ENCODE data around the gene FOXS1.
"Not testable (repeated sequence)": the region's sequence is repeated elsewhere in the genome, so short reads cannot be mapped to it uniquely, and the experiment has no call there.

The FOXS1 gene

DNA sequence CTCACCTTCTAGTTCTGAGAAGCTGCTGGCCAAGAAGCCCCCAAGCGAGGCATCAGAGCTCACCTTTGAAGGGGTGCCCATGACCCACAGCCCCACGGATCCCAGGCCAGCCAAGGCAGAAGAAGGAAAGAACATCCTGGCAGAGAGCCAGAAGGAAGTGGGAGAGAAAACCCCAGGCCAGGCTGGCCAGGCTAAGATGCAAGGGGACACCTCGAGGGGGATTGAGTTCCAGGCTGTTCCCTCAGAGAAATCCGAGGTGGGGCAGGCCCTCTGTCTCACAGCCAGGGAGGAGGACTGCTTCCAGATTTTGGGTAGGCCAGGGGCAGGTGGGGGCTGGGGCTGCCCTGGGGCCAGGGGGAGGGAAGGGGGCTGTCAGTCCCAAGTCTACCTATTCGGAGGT, 24.0 kb downstream of the FOXS1 start:
- DNase-seq: no peak

DNA sequence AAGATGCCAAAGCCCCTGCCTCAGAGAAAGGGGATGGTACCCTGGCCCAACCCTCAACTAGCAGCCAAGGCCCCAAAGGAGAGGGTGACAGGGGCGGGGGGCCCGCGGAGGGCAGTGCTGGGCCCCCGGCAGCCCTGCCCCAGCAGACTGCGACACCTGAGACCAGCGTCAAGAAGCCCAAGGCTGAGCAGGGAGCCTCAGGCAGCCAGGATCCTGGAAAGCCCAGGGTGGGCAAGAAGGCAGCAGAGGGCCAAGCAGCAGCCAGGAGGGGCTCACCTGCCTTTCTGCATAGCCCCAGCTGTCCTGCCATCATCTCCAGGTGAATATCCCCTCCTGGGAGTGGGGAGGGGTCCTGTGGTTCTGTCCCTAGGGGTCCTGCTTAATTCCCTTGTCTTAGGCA, 25.2 kb downstream of the FOXS1 start:
- DNase-seq: no peak

DNA sequence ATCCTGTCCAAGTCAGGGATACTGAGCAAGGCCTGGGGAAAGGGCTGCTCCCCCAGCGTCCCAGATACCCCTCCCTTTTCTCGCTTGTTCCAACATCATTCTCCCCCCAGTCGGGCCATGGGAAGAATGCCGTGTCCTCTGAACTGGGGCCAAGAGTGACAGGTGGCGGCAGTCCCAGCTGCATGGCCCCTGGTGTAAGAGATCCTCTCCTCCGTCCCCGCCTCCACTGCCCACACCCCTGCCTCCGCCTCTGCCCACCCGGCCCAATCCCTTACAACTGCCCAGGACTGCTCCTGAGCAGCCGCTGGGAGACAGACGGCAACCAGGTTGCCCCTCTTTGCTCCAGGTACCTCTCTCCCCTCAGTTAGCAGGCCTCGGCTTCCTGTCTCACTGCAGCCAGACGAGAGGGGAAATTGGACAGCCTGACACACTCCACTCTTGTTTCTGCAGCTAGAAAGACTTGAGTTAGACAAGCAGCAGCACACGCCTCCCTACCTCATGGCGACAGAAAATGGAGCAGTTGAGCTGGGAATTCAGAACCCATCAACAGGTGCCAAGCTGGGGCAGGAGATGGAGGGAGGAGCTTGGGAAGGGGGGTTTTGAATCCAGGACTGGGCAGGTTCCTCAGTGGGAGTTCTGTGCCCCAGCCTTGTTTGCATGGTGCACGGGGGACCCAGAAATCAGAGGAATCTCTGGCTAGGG, 26.2 kb downstream of the FOXS1 start, which contains the start of gene MYLK2:
MYLK2 (plus strand) TSS at position 274 of the 702 bp plus-strand sequence; CDS start at position 499, 225 bp downstream.
- no peak for DNase-seq

DNA sequence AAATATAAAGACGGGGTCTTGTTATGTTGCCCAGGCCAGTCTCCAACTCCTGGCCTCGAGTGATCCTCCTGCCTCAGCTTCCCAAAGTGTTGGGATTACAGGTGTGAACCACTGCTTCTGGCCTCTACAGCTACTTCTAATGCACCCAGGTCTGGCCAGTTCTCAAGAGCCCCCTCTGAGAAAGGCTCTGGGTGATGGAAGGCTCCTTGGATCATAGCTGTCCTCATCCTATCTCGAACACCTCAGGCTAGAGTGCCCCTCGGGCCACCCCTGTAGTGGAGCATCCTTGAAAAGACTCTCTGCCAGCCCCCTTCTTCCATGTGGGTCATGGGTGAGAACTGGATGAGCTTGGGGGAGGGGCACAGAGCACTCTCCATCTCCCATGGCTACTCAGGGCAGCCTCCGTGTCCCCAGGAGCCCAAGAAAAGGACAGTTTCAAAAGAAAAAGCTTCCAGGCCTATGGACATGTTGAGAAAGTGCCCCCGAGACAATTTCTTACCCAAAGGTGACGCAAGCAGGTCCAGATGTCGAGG, 27.0 kb downstream of the FOXS1 start:
- DNase-seq: no peak

DNA sequence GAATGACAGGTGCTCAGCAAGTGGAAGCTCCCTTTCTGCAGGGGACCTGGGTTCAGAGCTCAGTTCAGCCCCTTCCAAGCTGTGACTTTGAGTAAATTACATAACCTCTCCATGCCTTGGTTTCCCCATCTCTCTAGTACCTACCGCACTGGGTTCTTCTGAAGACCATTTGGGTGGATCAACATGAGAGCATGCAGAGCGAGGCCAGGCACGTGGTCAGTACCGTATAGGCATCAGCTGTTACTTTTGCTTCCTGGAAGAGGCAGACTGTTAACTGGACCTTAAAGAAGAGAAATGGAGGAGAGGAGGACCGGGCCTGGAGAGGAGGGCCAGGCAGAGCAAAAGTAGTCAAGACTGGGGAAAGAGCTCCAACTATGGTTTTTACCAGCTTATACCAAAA, 27.9 kb downstream of the FOXS1 start:
- no peak for DNase-seq

DNA sequence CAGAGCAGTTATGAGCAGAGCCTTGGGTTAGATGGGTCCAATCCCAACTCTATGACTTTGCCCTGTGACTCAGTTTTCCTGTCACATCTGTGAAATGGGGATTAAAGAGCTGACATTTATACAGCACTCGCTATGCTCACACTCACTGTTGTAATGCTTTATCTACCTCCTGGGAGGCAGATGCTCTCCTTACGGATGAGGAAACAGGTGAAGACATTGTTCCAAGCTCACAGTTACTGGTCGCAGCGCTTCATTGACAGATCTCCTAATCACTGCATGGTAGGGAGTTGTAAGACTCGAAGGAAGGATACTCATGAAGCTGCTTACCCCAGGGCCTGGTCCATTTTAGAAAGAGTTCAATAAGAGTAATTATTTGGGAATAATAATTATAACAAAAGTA, 29.2 kb downstream of the FOXS1 start:
- DNase-seq: no peak

DNA sequence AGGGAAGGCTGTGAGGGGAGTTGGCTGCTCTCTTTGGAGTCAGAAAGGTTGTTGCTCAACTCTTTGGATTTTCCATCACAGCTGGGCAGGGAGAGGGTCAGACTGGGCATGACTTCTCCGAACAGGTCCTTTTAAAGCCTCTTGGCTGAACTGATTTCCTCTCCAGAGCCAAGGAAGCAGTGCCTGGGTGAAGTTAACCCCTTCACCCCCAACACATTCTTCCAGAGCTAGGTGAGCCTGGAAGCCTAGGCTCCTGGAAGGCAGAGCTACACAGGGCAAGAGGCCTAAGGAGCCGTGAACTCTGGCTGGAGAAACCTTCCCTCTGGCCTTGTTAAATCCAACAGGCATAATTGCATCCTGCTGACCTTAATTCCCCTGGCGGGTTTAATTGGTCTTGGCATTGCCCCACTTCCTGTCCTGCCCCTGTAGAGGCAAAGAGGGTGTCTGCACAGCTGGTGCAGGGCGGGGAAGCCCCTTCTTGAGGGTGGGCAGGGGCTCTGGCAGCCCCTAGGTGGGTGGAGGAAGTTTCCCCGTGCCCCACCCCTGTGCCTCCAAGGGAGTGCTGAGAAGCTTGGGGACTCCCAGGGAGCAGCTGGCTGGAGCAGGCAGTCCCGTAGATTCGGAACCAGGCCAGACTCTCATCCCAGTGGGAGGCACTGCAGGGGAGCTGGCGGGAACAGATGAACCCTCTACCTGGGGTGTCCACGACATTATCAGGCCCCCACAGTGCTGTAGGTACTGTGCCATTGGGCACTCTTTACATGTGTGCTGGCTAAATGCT, 29.8 kb downstream of the FOXS1 start:
- no peak for DNase-seq

DNA sequence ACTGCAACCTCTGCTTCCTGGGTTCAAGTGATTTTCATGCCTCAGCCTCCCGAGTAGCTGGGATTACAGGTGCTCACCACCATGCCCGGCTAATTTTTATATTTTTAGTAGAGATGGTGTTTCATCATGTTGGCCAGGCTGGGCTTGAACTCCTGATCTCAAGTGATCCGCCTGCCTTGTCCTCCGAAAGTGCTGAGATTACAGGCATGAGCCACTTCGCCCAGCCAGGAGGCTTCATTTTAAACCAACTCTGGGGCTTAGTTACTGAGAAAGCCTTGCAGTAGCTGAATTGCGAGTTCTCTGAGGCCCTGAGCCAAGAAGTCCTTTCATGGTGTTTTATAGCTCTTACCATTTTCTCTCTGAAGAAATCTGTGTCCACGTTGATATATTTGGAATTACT, 31.3 kb downstream of the FOXS1 start:
- DNase-seq: not testable (repeated sequence)

DNA sequence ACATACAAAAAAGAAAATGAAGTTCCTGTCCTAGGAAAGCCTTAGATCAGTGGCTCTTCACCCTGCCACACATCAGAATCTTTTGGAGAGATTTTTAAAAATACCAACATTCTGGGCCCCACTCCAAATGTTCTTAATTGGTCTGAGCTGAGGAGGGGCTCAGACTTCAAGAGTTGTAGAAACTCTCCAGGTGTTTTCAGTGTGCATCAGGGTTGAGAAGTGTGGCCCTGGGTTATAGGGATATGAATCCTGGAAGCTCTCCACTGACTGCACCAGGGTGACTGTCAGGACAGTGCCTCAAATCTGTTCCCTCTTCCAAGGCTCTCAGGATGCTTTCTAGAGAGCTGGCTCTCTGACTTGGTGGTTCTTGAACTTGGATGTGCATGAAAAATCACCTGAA, 31.8 kb downstream of the FOXS1 start:
- DNase-seq: no peak

DNA sequence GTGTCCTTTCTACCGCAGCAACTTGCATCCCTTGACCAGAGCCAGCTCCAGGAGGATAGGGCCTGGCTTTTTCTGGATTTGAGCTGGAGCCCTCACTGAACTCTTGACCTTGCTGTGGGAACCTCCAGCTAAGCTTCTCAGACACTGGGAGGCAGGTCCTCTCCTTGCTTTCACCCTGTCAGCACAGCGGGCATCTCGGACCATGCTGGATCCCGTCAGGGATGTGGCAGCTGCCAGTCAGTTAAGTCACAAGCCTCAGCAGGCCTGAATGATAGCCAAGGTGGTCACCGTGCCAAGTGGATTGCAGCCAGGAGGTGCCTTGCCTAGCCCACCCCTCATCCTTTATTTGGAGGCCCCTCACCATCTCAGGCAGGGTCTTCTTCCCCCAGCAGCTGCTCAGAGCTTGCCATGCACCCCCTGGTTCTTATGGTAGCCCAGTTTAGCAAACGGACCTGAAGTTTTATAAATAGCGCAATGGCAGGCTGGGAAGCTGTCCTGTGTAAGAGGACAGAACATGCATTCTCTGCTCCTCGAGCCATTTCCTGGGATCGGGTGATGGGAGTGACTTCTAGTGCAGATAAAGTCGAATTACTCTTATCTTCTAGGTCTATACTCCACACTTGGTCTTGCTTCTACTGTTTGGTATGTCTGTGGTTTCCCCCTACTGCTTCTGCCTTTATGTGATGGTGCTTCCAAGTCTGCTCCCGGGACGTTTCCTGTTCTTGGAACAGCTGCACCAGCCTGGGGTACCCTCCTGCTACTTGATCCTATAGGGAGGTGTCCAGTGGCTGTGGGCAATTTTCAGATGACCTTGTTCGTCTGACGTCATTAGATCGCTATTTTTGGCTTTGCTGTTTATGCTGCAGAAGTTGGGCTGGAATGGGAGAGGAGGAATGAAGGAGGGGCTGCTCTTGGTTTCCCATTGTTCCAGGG, 33.3 kb downstream of the FOXS1 start:
- DNase-seq: no peak

DNA sequence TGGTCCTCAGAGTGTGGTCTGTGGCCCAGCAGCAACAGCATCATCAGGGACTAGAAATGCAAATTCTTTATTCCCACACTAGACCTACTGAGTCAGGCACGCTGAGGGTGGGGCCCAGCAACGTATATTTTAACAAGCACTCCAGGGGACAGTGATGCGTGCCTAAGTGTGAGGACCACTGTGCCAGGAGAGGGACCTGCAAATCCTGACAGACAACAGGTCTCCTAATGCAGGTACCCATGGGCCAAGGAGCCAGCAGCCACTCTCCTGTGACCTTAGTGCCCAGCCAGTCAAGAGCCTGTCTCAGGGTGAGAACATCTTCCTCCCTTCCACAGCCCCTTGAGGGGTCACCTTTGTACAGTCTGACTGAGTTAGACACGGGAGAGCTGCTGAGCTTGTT, 34.2 kb downstream of the FOXS1 start:
- DNase-seq: no peak

DNA sequence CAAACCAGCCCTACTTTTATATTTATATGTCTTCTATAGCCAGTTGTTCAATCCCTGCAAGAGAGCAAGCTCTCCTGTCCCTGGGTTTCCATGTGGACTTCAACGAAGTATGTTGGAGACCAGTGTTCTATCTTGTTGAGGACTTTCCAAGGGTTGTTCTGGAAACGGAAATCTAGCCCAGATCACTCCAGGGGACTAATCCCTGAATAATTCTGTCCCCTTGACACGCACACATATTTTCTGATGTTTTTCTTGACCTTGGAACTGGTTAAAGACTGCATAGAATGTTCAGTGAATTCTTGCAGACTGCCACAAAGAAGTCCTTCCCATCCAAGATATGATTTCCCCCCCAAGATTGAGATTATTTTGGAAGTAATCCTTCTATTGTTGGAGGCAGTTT, 35.7 kb downstream of the FOXS1 start:
- DNase-seq: no peak

DNA sequence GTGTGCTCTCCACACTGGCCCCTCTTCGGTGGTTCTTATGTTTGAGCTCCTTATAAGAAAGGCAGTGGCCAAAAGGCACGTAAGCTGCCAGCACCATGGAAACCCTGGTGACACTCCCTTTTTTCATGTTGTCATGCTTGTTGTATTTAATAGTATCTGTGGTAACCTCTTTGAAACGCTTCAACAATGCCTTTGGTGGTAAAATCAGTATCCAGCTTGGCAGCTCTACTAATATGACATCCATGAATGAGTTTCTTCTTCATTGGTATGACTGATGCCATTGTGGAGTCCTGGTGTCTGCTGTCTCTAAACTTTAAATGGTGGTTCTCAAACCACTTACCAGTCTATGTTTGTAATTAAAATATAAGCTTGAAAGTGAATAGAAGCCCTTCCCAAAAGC, 36.9 kb downstream of the FOXS1 start:
- DNase-seq: no peak

DNA sequence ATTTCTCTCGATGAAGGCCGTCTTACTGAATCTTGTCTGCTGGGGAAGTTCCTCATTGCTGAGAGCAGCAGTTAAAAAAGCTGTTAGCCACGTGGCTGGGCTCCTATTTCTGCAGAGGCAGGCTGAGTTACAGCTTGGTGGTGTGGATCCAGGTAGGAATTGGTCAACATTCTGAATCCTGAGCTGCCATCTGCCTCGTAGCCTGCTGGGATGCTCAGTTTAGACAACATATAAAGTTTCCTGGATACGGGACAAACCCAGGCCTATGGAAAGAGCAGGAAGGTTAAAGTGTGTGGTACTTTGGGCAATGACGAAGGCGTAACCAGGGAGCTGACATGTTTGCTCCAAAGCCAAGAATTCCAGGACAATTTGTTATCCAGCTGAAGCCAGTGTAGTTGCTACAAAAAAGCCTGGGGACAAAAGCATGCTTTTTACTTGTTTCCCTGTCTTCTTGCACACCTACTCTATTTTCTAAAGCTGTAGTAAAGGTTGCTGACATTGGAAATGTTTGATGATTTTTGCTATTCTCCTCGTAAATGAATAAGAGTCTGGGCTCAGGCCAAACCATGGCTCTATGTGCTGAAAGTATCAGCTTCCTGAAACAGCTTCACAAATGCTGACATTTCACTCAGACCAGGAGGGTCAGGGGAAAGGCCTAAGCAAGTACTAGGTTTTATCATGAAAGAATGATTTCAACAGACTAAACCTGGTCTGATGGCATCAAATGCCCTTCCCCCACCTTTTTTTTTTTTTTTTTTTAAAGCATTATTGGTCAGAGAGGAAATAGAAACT, 38.6 kb downstream of the FOXS1 start:
- DNase-seq: peak; percentile 44 to 66

DNA sequence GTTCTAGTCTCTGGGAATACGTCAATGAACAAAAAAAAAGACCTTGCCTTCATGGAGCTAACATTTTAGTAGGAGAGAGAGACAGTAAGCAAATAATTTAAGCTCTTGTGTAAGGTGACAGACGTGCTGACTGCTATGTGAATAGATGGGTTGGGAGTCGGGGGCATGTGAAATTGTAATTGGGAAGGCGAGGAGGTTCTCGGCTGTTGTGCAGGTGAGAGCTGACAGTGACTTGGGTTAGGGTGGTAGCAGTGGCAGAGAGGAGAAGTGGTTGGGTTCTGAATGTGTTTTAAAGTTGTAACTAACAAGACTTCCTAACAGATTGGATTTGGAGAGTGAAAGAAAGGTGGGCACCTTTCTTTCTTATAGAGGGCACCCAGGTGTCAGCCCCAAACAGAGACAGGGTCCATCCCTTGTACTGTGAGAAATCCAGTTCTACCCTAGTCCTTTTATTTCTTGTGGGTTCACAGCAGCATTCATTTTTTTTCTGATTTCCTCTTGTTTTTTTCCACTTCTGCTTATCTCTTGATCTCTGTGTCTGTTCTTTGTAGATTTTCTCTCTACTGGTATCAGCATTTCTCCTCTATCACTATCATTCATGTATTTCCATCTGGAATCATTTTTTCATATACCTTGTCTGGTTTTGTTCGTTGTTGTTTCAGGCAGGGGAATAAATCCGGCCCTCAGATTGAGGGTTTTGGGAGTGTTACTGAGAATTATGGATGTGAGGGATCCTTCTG, 41.7 kb downstream of the FOXS1 start:
- no peak for DNase-seq

DNA sequence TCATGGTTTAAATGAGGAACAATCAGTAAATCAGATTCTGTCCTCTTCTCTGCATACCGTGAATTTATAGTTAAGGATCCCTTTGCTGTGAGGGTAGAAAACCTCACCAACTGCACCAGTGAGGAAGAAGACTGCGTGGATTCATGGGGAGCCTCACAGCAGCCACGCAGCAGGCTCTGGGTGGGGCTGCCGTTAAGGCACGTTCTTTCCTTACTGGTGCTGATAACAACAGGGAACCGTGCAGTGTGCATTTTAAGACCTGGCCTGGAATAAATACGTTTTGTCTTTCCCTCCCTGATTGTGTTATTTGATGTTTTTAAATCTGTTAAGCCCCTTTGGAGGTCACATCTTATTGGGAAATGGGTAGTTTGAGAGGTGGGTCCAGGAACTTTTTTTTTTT, 43.9 kb downstream of the FOXS1 start:
- no peak for DNase-seq

DNA sequence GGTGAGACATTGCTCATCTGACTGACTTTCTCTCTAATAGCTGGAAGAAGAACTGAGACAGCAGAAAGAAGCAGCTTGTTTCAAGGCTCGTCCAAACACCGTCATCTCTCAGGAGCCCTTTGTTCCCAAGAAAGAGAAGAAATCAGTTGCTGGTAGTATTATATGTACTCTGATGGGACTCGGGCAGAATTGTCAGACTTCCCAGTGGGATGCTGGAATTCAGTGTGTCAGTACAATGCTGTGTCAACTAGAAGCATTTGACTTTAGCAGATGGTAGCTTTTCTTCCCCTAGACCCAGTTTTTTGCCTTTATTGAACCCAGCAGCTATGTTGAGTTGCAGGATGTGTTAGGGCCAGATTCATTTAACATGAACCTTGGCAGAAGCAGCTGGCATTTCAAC, 48.0 kb downstream of the FOXS1 start:
- no peak for DNase-seq

Data from inflammatory macrophage (primary cell).